IMR-90 (cell line): ENCODE data around the gene MPC1. TPM values are rescaled to one million over a fixed set of nuclear protein-coding genes. Genes with fewer than 3 reads are reported as not detected.

ENCODE experiments used
- ATAC-seq: fragments of 200-7000 bp; cut with Tn5 transposase; 2 replicates; pipeline ENCODE4 v1.9.1; 2020; ENCODE audit warnings: low read depth, mild to moderate bottlenecking, moderate library complexity
- BruUV-seq: library from RNA; stranded (reverse); fragments of 400-500 nt; replicated peaks from 2 replicates; lab custom pipeline; 2021; lab: Mats Ljungman, UMichigan
- CTCF ChIA-PET: fragments of 300-600 bp; formaldehyde crosslinking; extraction: SDS; loops from one replicate; lab custom pipeline; 2021; ENCODE audit warnings: antibody characterized with exemption; lab: Yijun Ruan, JAX
- POLR2A ChIA-PET: fragments of 300-600 bp; sonication (Branson Sonifier 250); formaldehyde crosslinking; loops from one replicate; lab custom pipeline; 2022; ENCODE audit warnings: antibody characterized with exemption; ENCODE audit not compliant: unreplicated experiment; lab: Charles Lee
- DNase-seq: peaks from one replicate; pipeline ENCODE4 v3.0.0; 2013
- H2AFZ ChIP-seq: replicated peaks from 2 replicates; pipeline ENCODE3; 2013; ENCODE audit warnings: low read length, mild to moderate bottlenecking; ENCODE audit not compliant: poor library complexity
- H2AK5ac ChIP-seq: 2 replicates; pipeline ENCODE4 v1.6.1; 2013; ENCODE audit warnings: low read depth, low read length, inconsistent platforms
- H2AK9ac ChIP-seq: replicated peaks from 2 replicates; pipeline ENCODE3; 2013; ENCODE audit warnings: mild to moderate bottlenecking, low read depth, low read length, moderate library complexity; ENCODE audit not compliant: poor library complexity
- H2BK120ac ChIP-seq: 2 replicates; pipeline ENCODE4 v1.6.1; 2013; ENCODE audit warnings: low read depth, low read length, inconsistent platforms
- H2BK15ac ChIP-seq: 3 replicates; pipeline ENCODE4 v1.6.1; 2013; ENCODE audit warnings: low read depth, low read length, inconsistent platforms
- H2BK20ac ChIP-seq: 2 replicates; pipeline ENCODE4 v1.6.1; 2013; ENCODE audit warnings: low read depth, mild to moderate bottlenecking, inconsistent platforms, low read length, moderate library complexity
- H2BK5ac ChIP-seq: 2 replicates; pipeline ENCODE4 v1.6.1; 2013; ENCODE audit warnings: mild to moderate bottlenecking, low read depth, low read length, inconsistent platforms; ENCODE audit not compliant: poor library complexity, severe bottlenecking
- H3K14ac ChIP-seq: replicated peaks from 2 replicates; pipeline ENCODE4 v1.6.1; 2013; ENCODE audit warnings: low read depth, low read length, inconsistent platforms
- H3K18ac ChIP-seq: 2 replicates; pipeline ENCODE4 v1.6.1; 2013; ENCODE audit warnings: low read depth, low read length, control low read depth
- H3K23ac ChIP-seq: 2 replicates; pipeline ENCODE4 v1.6.1; 2013; ENCODE audit warnings: low read depth, low read length, inconsistent platforms
- H3K27ac ChIP-seq: 2 replicates; pipeline ENCODE4 v1.5.1; 2013; ENCODE audit warnings: mild to moderate bottlenecking, control low read depth, low read length; ENCODE audit not compliant: insufficient read depth
- H3K27me3 ChIP-seq: 2 replicates; pipeline ENCODE4 v1.6.1; 2013; ENCODE audit warnings: low read length; ENCODE audit not compliant: control insufficient read depth, insufficient read depth
- H3K36me3 ChIP-seq: 2 replicates; pipeline ENCODE4 v1.6.1; 2013; ENCODE audit warnings: low read length, mixed read lengths; ENCODE audit not compliant: control insufficient read depth, insufficient read depth
- H3K4ac ChIP-seq: 2 replicates; pipeline ENCODE4 v1.6.1; 2013; ENCODE audit warnings: low read depth, low read length, inconsistent platforms
- H3K4me1 ChIP-seq: 2 replicates; pipeline ENCODE4 v1.6.1; 2013; ENCODE audit warnings: low read length, mixed read lengths; ENCODE audit not compliant: control insufficient read depth, insufficient read depth
- H3K4me2 ChIP-seq: 2 replicates; pipeline ENCODE4 v1.6.1; 2013; ENCODE audit warnings: low read depth, mild to moderate bottlenecking, control low read depth, low read length, moderate library complexity
- H3K4me3 ChIP-seq: 2 replicates; pipeline ENCODE4 v1.5.1; 2013; ENCODE audit warnings: low read depth, mild to moderate bottlenecking, control low read depth, low read length, moderate library complexity; ENCODE audit not compliant: insufficient read depth
- H3K56ac ChIP-seq: 2 replicates; pipeline ENCODE4 v1.6.1; 2013; ENCODE audit warnings: low read length, inconsistent platforms; ENCODE audit not compliant: insufficient read depth; ENCODE audit errors: extremely low read depth
- H3K79me1 ChIP-seq, 2 experiments: 2 replicates each; pipeline ENCODE4 v1.6.1; 2013; ENCODE audit warnings: low read length in 2 of 2, inconsistent platforms in 1 of 2, low read depth in 1 of 2
- H3K9ac ChIP-seq: 2 replicates; pipeline ENCODE4 v1.6.1; 2013; ENCODE audit warnings: low read depth, low read length, control low read depth
- H3K9me1 ChIP-seq: 2 replicates; pipeline ENCODE4 v1.6.1; 2013; ENCODE audit warnings: low read length, inconsistent platforms; ENCODE audit not compliant: insufficient read depth
- H3K9me3 ChIP-seq: 2 replicates; pipeline ENCODE4 v1.6.1; 2013; ENCODE audit warnings: low read length; ENCODE audit not compliant: control insufficient read depth, insufficient read depth
- H4K20me1 ChIP-seq: 2 replicates; pipeline ENCODE4 v1.6.1; 2013; ENCODE audit warnings: low read length, inconsistent platforms; ENCODE audit not compliant: insufficient read depth
- H4K5ac ChIP-seq: 2 replicates; pipeline ENCODE4 v1.6.1; 2013; ENCODE audit warnings: mild to moderate bottlenecking, low read depth, low read length, control low read depth
- H4K8ac ChIP-seq, 2 experiments: 2 replicates each; pipeline ENCODE4 v1.6.1; 2013; ENCODE audit warnings: low read depth in 2 of 2, low read length in 2 of 2, control low read depth in 1 of 2, inconsistent platforms in 1 of 2
- H4K91ac ChIP-seq: 2 replicates; pipeline ENCODE4 v1.6.1; 2013; ENCODE audit warnings: low read depth, low read length, inconsistent platforms; ENCODE audit not compliant: insufficient read depth
- BHLHE40 ChIP-seq: fragments of 150-350 bp; IDR thresholded peaks from 2 replicates; pipeline ENCODE4 v1.6.1; 2016; ENCODE audit warnings: mild to moderate bottlenecking, low read depth, low read length
- CEBPB ChIP-seq: IDR thresholded peaks from 2 replicates; pipeline ENCODE4 v1.6.1; 2012; ENCODE audit warnings: low read depth, low read length, improper control_type of control experiment
- CHD1 ChIP-seq: IDR thresholded peaks from 2 replicates; pipeline ENCODE4 v1.6.1; 2012; ENCODE audit warnings: low read depth, low read length, improper control_type of control experiment
- ELK1 ChIP-seq: fragments of 150-350 bp; IDR thresholded peaks from 2 replicates; pipeline ENCODE4 v1.6.1; 2016; ENCODE audit warnings: low read depth, mild to moderate bottlenecking, low read length, moderate library complexity, borderline replicate concordance
- FOS ChIP-seq: fragments of 150-350 bp; IDR thresholded peaks from 2 replicates; pipeline ENCODE4 v1.6.1; 2016; ENCODE audit warnings: low read depth, low read length
- MAFK ChIP-seq: IDR thresholded peaks from 2 replicates; pipeline ENCODE4 v1.6.1; 2012; ENCODE audit warnings: low read depth, low read length, improper control_type of control experiment
- MAZ ChIP-seq: IDR thresholded peaks from 2 replicates; pipeline ENCODE4 v1.6.1; 2012; ENCODE audit warnings: low read depth, mild to moderate bottlenecking, low read length, improper control_type of control experiment, moderate library complexity, borderline replicate concordance
- MXI1 ChIP-seq: IDR thresholded peaks from 2 replicates; pipeline ENCODE4 v1.6.1; 2012; ENCODE audit warnings: low read depth, mild to moderate bottlenecking, low read length, moderate library complexity, borderline replicate concordance
- NFE2L2 ChIP-seq: fragments of 150-350 bp; IDR thresholded peaks from 2 replicates; pipeline ENCODE4 v1.6.1; 2016; ENCODE audit warnings: low read depth, mild to moderate bottlenecking, low read length
- POLR2A ChIP-seq: IDR thresholded peaks from 2 replicates; pipeline ENCODE4 v1.6.1; 2012; ENCODE audit warnings: mild to moderate bottlenecking, low read depth, low read length
- RAD21 ChIP-seq: IDR thresholded peaks from 2 replicates; pipeline ENCODE4 v1.6.1; 2012; ENCODE audit warnings: low read length, improper control_type of control experiment
- RCOR1 ChIP-seq: IDR thresholded peaks from 2 replicates; pipeline ENCODE4 v1.6.1; 2012; ENCODE audit warnings: mild to moderate bottlenecking, low read length, improper control_type of control experiment; ENCODE audit not compliant: insufficient replicate concordance
- RFX5 ChIP-seq: IDR thresholded peaks from 2 replicates; pipeline ENCODE4 v1.8.0; 2012; ENCODE audit warnings: low read depth, mild to moderate bottlenecking, low read length, moderate library complexity
- SMC3 ChIP-seq: fragments of 150-350 bp; IDR thresholded peaks from 2 replicates; pipeline ENCODE4 v1.6.1; 2016; ENCODE audit warnings: low read depth, mild to moderate bottlenecking, antibody characterized with exemption, low read length, moderate library complexity
- USF2 ChIP-seq: fragments of 150-350 bp; IDR thresholded peaks from 2 replicates; pipeline ENCODE4 v1.6.1; 2017; ENCODE audit warnings: mild to moderate bottlenecking, antibody characterized with exemption, low read length, low read depth
- WGBS, 2 experiments: methylation state at CpG; one replicate each; pipeline versions ENCODE4 v1.1.5 to v1.1.7; 2013; ENCODE audit warnings: missing lambda C conversion rate in 2 of 2; ENCODE audit not compliant: insufficient read length in 1 of 2; ENCODE audit errors: extremely low coverage in 2 of 2; 5-methylcytosine and 5-hydroxymethylcytosine counted together
- dilution Hi-C: fragments of 300-500 bp; cut with HindIII; formaldehyde crosslinking; loops from one replicate; pipeline ENCODE4 v1.14.3; 2018; ENCODE audit warnings: low sequenced_read_pairs; ENCODE audit not compliant: unreplicated experiment
- in situ Hi-C: fragments of 300-500 bp; cut with MboI; formaldehyde crosslinking; loops from 3 replicates; pipeline ENCODE4 v1.14.3; 2019; ENCODE audit warnings: low sequenced_read_pairs, inconsistent platforms, mixed read lengths
- intact Hi-C: fragments of 100-400 bp; cut with micrococcal nuclease; formaldehyde crosslinking; loops from 2 replicates; pipeline ENCODE4 v1.10.0; 2022
- polyA plus RNA-seq, 3 experiments: library from polyadenylated mRNA; depleted of rRNA; stranded (reverse); fragments of >200 nt; gene quantifications; 2 replicates each; pipeline ENCODE4 v1.2.3, GENCODE V29; 2012; ENCODE audit warnings: low replicate concordance in 1 of 3
- total RNA-seq: library from RNA; depleted of rRNA; stranded (reverse); fragments of >200 nt; gene quantifications from 2 replicates; pipeline ENCODE4 v1.2.3, GENCODE V29; 2012
- TF ChIP-seq, protein P1 (sequence below): conservative IDR thresholded peaks from 2 replicates; pipeline ENCODE4 v1.5.1; 2012; ENCODE audit warnings: mild to moderate bottlenecking, low read depth, low read length, improper control_type of control experiment

The MPC1 gene
- total and polyA plus RNA-seq, 2 of the 4 experiments (the other 2 are of a cell fraction) = 10.9 to 12.0 TPM

GRCh38 chr6:166353507-166353906 lies 29.2 kb downstream of the MPC1 start:
- ChIA-PET CTCF (interaction anchor here (0.6 kb wide), 1 partner anchor 57 kb away, joined by 4 read pairs; no protein-coding TSS in a partner anchor), POLR2A (no interaction called here)
- no peaks in the 10 kb centered on the region; the same call in 1 of the 2 replicates for H3K9me3 ChIP-seq
- H3K27ac ChIP-seq = no peak overlapping the region
- no peaks in the 10 kb centered on the region for H3K79me1 ChIP-seq
- H2AK5ac ChIP-seq = no peak overlapping the region
- no peak overlapping the region for H3K56ac ChIP-seq
- no peak overlapping the region for H2AFZ ChIP-seq
- no peak overlapping the region for H3K4me3 ChIP-seq
- TF ChIP-seq RAD21 = no peak
- TF ChIP-seq MAZ = no peak
- TF ChIP-seq CEBPB = no peak
- no peak for TF ChIP-seq MAFK
- TF ChIP-seq RFX5 = no peak
- no peak for TF ChIP-seq ELK1
- TF ChIP-seq SMC3 = no peak
- TF ChIP-seq FOS = no peak
- TF ChIP-seq MXI1 = no peak
- no peak for TF ChIP-seq NFE2L2
- no peak for TF ChIP-seq POLR2A
- no peak for TF ChIP-seq CHD1
- TF ChIP-seq, protein P1, sequence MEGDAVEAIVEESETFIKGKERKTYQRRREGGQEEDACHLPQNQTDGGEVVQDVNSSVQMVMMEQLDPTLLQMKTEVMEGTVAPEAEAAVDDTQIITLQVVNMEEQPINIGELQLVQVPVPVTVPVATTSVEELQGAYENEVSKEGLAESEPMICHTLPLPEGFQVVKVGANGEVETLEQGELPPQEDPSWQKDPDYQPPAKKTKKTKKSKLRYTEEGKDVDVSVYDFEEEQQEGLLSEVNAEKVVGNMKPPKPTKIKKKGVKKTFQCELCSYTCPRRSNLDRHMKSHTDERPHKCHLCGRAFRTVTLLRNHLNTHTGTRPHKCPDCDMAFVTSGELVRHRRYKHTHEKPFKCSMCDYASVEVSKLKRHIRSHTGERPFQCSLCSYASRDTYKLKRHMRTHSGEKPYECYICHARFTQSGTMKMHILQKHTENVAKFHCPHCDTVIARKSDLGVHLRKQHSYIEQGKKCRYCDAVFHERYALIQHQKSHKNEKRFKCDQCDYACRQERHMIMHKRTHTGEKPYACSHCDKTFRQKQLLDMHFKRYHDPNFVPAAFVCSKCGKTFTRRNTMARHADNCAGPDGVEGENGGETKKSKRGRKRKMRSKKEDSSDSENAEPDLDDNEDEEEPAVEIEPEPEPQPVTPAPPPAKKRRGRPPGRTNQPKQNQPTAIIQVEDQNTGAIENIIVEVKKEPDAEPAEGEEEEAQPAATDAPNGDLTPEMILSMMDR = no peak
- no peak for TF ChIP-seq USF2
- TF ChIP-seq BHLHE40 = no peak
- no peak for TF ChIP-seq RCOR1
- H3K23ac ChIP-seq = no peak overlapping the region
- no peaks in the 10 kb centered on the region for H3K9me1 ChIP-seq
- DNase-seq (no peak), ATAC-seq (no peak)
- H3K36me3 ChIP-seq = no peaks in the 10 kb centered on the region
- no peak overlapping the region for H3K18ac ChIP-seq
- no peak overlapping the region for H2BK20ac ChIP-seq
- no peak overlapping the region for H4K91ac ChIP-seq
- H2BK120ac ChIP-seq = no peak overlapping the region
- H3K4me1 ChIP-seq = peaks cover 2% of the 10 kb centered on the region; the same call in 1 of the 2 replicates
- intact Hi-C loops (no loop called here), in situ Hi-C loops (no loop called here), dilution Hi-C loops (no loop called here)
- H3K14ac ChIP-seq = no peak overlapping the region
- WGBS, 2 experiments = no CpG with 5 or more reads among the region's 1 CpG
- H3K9ac ChIP-seq = no peak overlapping the region
- no peak overlapping the region for H2BK5ac ChIP-seq
- H2BK15ac ChIP-seq = no peak overlapping the region
- no TSS peak for BruUV-seq
- H3K4me2 ChIP-seq = no peak overlapping the region
- H4K5ac ChIP-seq = no peak overlapping the region
- no peak overlapping the region for H3K4ac ChIP-seq
- H4K20me1 ChIP-seq = no peaks in the 10 kb centered on the region
- no peak overlapping the region for H4K8ac ChIP-seq
- H2AK9ac ChIP-seq = no peak overlapping the region
- peaks cover 19% of the 10 kb centered on the region for H3K27me3 ChIP-seq
